Activated CD8-positive, alpha-beta T cell treated with anti-CD3 and anti-CD28 coated beads, Interleukin-2, amount 10 ng/mL, durations not matched to agents 7 days and 5 days (primary cell): Measurements from ENCODE around the gene SLC6A17. TPM values are rescaled to one million over a fixed set of nuclear protein-coding genes. Genes with fewer than 3 reads are reported as not detected.

Experiments used
- ATAC-seq: fragments of 150-1000 bp; cut with Tn5 transposase; one replicate; pipeline ENCODE4 v1.10.0; 2021; ENCODE audit warnings: moderate library complexity
- CTCF ChIA-PET: fragments of 350-600 bp; sonication (Branson Sonifier 250); formaldehyde crosslinking; loops from one replicate; lab custom pipeline; 2021; ENCODE audit warnings: antibody characterized with exemption; lab: Charles Lee
- POLR2A ChIA-PET: fragments of 350-600 bp; sonication (Branson Sonifier 250); formaldehyde crosslinking; loops from one replicate; lab custom pipeline; 2021; ENCODE audit warnings: antibody characterized with exemption; lab: Charles Lee
- DNase-seq: peaks from one replicate; pipeline ENCODE4 v3.0.0-alpha.2; 2020
- H3K27ac Mint-ChIP-seq: one replicate; pipeline ENCODE4 v1.8.0; 2021; ENCODE audit warnings: mild to moderate bottlenecking, mixed read lengths
- H3K27me3 Mint-ChIP-seq: one replicate; pipeline ENCODE4 v1.8.0; 2021; ENCODE audit warnings: low read depth, mixed read lengths
- H3K36me3 Mint-ChIP-seq: one replicate; pipeline ENCODE4 v1.8.0; 2021; ENCODE audit warnings: low read depth, mixed read lengths
- H3K4me1 Mint-ChIP-seq: one replicate; pipeline ENCODE4 v1.8.0; 2021; ENCODE audit warnings: low read depth, mixed read lengths
- H3K4me3 Mint-ChIP-seq: one replicate; pipeline ENCODE4 v1.8.0; 2021; ENCODE audit warnings: mild to moderate bottlenecking, mixed read lengths
- H3K9me3 Mint-ChIP-seq: one replicate; pipeline ENCODE4 v1.8.0; 2022; ENCODE audit warnings: mixed read lengths; ENCODE audit not compliant: insufficient read depth
- total RNA-seq, 2 experiments: library from RNA; stranded (reverse); gene quantifications; one replicate each; pipeline ENCODE4 v1.2.3, GENCODE V29; 2021

SLC6A17 gene
- total RNA-seq, 2 experiments from 2014 or later = not detected

GRCh38 chr1:110118636-110119396 lies 31.5 kb upstream of the SLC6A17 start:
- DNase-seq (no peak), ATAC-seq (no peak)
- H3K4me3 Mint-ChIP-seq = no peak overlapping the region
- peaks cover 18% of the 10 kb centered on the region for H3K27me3 Mint-ChIP-seq
- no peaks in the 10 kb centered on the region for H3K36me3 Mint-ChIP-seq
- no peaks in the 10 kb centered on the region for H3K9me3 Mint-ChIP-seq
- ChIA-PET CTCF (interaction anchor here (1.1 kb wide), 1 partner anchor 8 kb away, joined by 3 read pairs; no protein-coding TSS in a partner anchor), POLR2A (no interaction called here)
- no peak overlapping the region for H3K27ac Mint-ChIP-seq
- H3K4me1 Mint-ChIP-seq = no peaks in the 10 kb centered on the region

GRCh38 chr1:110119843-110120242 lies 30.5 kb upstream of the SLC6A17 start:
- POLR2A ChIA-PET = no interaction called here
- Mint-ChIP-seq H3K27me3 (peaks cover 20% of the 10 kb centered on the region), H3K4me1 (no peaks in the 10 kb centered on the region), H3K27ac (no peak overlapping the region), H3K36me3 (no peaks in the 10 kb centered on the region), H3K9me3 (no peaks in the 10 kb centered on the region), H3K4me3 (no peak overlapping the region)
- CTCF ChIA-PET = no interaction called here
- ATAC-seq (no peak), DNase-seq (no peak)

GRCh38 chr1:110120960-110121561 lies 29.2 kb upstream of the SLC6A17 start:
- ATAC-seq (no peak), DNase-seq (no peak)
- no peaks in the 10 kb centered on the region for H3K36me3 Mint-ChIP-seq
- peak overlapping the region; percentile 16 for H3K4me3 Mint-ChIP-seq
- ChIA-PET POLR2A (no interaction called here), CTCF (no interaction called here)
- no peaks in the 10 kb centered on the region for H3K9me3 Mint-ChIP-seq
- peaks cover 19% of the 10 kb centered on the region for H3K27me3 Mint-ChIP-seq
- H3K4me1 Mint-ChIP-seq = no peaks in the 10 kb centered on the region
- H3K27ac Mint-ChIP-seq = peak overlapping the region; percentile 75

GRCh38 chr1:110123224-110123623 lies 27.1 kb upstream of the SLC6A17 start:
- no peaks in the 10 kb centered on the region for H3K9me3 Mint-ChIP-seq
- H3K36me3 Mint-ChIP-seq = no peaks in the 10 kb centered on the region
- ATAC-seq (no peak), DNase-seq (no peak)
- H3K27me3 Mint-ChIP-seq = peaks cover 22% of the 10 kb centered on the region
- H3K4me1 Mint-ChIP-seq = no peaks in the 10 kb centered on the region
- ChIA-PET CTCF (interaction anchor here (1.0 kb wide), 1 partner anchor 10 kb away, joined by 3 read pairs; no protein-coding TSS in a partner anchor), POLR2A (interaction anchor here (0.6 kb wide), 1 partner anchor 15 kb away, joined by 4 read pairs; no protein-coding TSS in a partner anchor)
- no peak overlapping the region for H3K27ac Mint-ChIP-seq
- no peak overlapping the region for H3K4me3 Mint-ChIP-seq

- ATAC-seq (no peak), DNase-seq (no peak)
- no peak overlapping the region for H3K27ac Mint-ChIP-seq
- ChIA-PET CTCF (interaction anchor here (1.0 kb wide), 1 partner anchor 20 kb away, joined by 4 read pairs; no protein-coding TSS in a partner anchor), POLR2A (no interaction called here)
- H3K27me3 Mint-ChIP-seq = peaks cover 41% of the 10 kb centered on the region
- H3K4me3 Mint-ChIP-seq = no peak overlapping the region
- no peaks in the 10 kb centered on the region for H3K9me3 Mint-ChIP-seq
- no peaks in the 10 kb centered on the region for H3K4me1 Mint-ChIP-seq
- H3K36me3 Mint-ChIP-seq = no peaks in the 10 kb centered on the region
Measured at GRCh38 chr1:110125810-110126209, 24.5 kb upstream of the SLC6A17 start.

- no peak overlapping the region for H3K27ac Mint-ChIP-seq
- DNase-seq = no peak
- ChIA-PET CTCF (no interaction called here), POLR2A (no interaction called here)
- no peaks in the 10 kb centered on the region for H3K36me3 Mint-ChIP-seq
- ATAC-seq = no peak
- H3K4me3 Mint-ChIP-seq = no peak overlapping the region
- H3K27me3 Mint-ChIP-seq = peaks cover 37% of the 10 kb centered on the region
- no peaks in the 10 kb centered on the region for H3K9me3 Mint-ChIP-seq
- no peaks in the 10 kb centered on the region for H3K4me1 Mint-ChIP-seq
Measured at GRCh38 chr1:110130113-110130591, 20.1 kb upstream of the SLC6A17 start.

GRCh38 chr1:110130989-110131388 lies 19.3 kb upstream of the SLC6A17 start:
- ATAC-seq (no peak), DNase-seq (no peak)
- ChIA-PET POLR2A (no interaction called here), CTCF (no interaction called here)
- no peak overlapping the region for H3K27ac Mint-ChIP-seq
- no peaks in the 10 kb centered on the region for H3K36me3 Mint-ChIP-seq
- H3K4me1 Mint-ChIP-seq = no peaks in the 10 kb centered on the region
- no peaks in the 10 kb centered on the region for H3K9me3 Mint-ChIP-seq
- H3K27me3 Mint-ChIP-seq = peaks cover 41% of the 10 kb centered on the region
- H3K4me3 Mint-ChIP-seq = no peak overlapping the region

GRCh38 chr1:110132682-110133081 lies 17.6 kb upstream of the SLC6A17 start:
- no peak overlapping the region for H3K4me3 Mint-ChIP-seq
- H3K27me3 Mint-ChIP-seq = peaks cover 53% of the 10 kb centered on the region
- no peaks in the 10 kb centered on the region for H3K36me3 Mint-ChIP-seq
- ATAC-seq (no peak), DNase-seq (no peak)
- H3K4me1 Mint-ChIP-seq = peaks cover 8% of the 10 kb centered on the region
- H3K9me3 Mint-ChIP-seq = no peaks in the 10 kb centered on the region
- ChIA-PET POLR2A (interaction anchor here (0.6 kb wide), 1 partner anchor 334 kb away, joined by 3 read pairs; no protein-coding TSS in a partner anchor), CTCF (interaction anchor here (0.9 kb wide), 1 partner anchor 9 kb away, joined by 3 read pairs; no protein-coding TSS in a partner anchor)
- no peak overlapping the region for H3K27ac Mint-ChIP-seq

GRCh38 chr1:110133436-110133835 lies 16.9 kb upstream of the SLC6A17 start:
- H3K27ac Mint-ChIP-seq = no peak overlapping the region
- no peaks in the 10 kb centered on the region for H3K36me3 Mint-ChIP-seq
- H3K27me3 Mint-ChIP-seq = peaks cover 55% of the 10 kb centered on the region
- no peaks in the 10 kb centered on the region for H3K9me3 Mint-ChIP-seq
- H3K4me1 Mint-ChIP-seq = peaks cover 8% of the 10 kb centered on the region
- POLR2A ChIA-PET = interaction anchor here (0.6 kb wide), 1 partner anchor 335 kb away, joined by 3 read pairs; no protein-coding TSS in a partner anchor
- H3K4me3 Mint-ChIP-seq = no peak overlapping the region
- CTCF ChIA-PET = interaction anchor here (0.9 kb wide), 1 partner anchor 10 kb away, joined by 3 read pairs; no protein-coding TSS in a partner anchor
- no peak for DNase-seq
- no peak for ATAC-seq

GRCh38 chr1:110134050-110134595 lies 16.2 kb upstream of the SLC6A17 start:
- no peak overlapping the region for H3K4me3 Mint-ChIP-seq
- H3K27ac Mint-ChIP-seq = no peak overlapping the region
- H3K4me1 Mint-ChIP-seq = peaks cover 8% of the 10 kb centered on the region
- DNase-seq = no peak
- ChIA-PET CTCF (interaction anchor here (1.2 kb wide), 1 partner anchor 17 kb away, joined by 3 read pairs; no protein-coding TSS in a partner anchor), POLR2A (no interaction called here)
- H3K27me3 Mint-ChIP-seq = peaks cover 53% of the 10 kb centered on the region
- no peaks in the 10 kb centered on the region for H3K9me3 Mint-ChIP-seq
- no peaks in the 10 kb centered on the region for H3K36me3 Mint-ChIP-seq
- ATAC-seq = no peak

GRCh38 chr1:110135246-110135645 lies 15.0 kb upstream of the SLC6A17 start:
- DNase-seq (no peak), ATAC-seq (no peak)
- no peak overlapping the region for H3K27ac Mint-ChIP-seq
- H3K4me1 Mint-ChIP-seq = peaks cover 8% of the 10 kb centered on the region
- ChIA-PET POLR2A (no interaction called here), CTCF (interaction anchor here (0.7 kb wide), 1 partner anchor 72 kb away, joined by 3 read pairs; no protein-coding TSS in a partner anchor)
- H3K4me3 Mint-ChIP-seq = no peak overlapping the region
- H3K9me3 Mint-ChIP-seq = no peaks in the 10 kb centered on the region
- no peaks in the 10 kb centered on the region for H3K36me3 Mint-ChIP-seq
- peaks cover 46% of the 10 kb centered on the region for H3K27me3 Mint-ChIP-seq
